ENCODE results near the gene RNF157.
"Not testable (repeated sequence)": the region's sequence is repeated elsewhere in the genome, so short reads cannot be mapped to it uniquely, and the experiment has no call there.

RNF157 gene

DNA sequence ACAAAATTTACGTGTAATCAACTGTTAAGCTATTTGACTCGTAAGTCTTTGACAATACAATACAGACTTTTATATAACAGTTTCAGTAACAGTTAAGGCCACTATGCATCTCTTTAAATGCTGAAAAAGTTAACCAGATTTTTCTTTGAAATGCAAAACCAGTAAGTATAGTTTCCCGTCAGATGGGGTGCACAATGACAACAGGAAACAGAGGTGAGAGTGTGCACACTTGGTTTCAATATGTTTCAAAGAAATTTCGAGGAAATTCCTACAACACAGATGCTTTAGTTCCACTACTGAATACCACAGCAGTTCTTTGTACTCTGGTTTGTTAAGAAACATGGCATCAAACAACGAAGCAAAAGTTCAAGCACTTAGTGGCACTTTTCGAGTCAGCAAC, 48.4 kb downstream of the RNF157 start:
- no peak overlapping the region; the same call in 1 of the 2 replicates for H3K4me3 ChIP-seq (ENCODE audit: low read depth, low read length)
- TF ChIP-seq, protein P1, sequence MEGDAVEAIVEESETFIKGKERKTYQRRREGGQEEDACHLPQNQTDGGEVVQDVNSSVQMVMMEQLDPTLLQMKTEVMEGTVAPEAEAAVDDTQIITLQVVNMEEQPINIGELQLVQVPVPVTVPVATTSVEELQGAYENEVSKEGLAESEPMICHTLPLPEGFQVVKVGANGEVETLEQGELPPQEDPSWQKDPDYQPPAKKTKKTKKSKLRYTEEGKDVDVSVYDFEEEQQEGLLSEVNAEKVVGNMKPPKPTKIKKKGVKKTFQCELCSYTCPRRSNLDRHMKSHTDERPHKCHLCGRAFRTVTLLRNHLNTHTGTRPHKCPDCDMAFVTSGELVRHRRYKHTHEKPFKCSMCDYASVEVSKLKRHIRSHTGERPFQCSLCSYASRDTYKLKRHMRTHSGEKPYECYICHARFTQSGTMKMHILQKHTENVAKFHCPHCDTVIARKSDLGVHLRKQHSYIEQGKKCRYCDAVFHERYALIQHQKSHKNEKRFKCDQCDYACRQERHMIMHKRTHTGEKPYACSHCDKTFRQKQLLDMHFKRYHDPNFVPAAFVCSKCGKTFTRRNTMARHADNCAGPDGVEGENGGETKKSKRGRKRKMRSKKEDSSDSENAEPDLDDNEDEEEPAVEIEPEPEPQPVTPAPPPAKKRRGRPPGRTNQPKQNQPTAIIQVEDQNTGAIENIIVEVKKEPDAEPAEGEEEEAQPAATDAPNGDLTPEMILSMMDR (IDR thresholded peaks at IDR 0.05; ENCODE audit: low read depth, low read length, missing control alignments) = no peak
- peak; percentile 78 for DNase-seq (ENCODE audit: low read depth)

DNA sequence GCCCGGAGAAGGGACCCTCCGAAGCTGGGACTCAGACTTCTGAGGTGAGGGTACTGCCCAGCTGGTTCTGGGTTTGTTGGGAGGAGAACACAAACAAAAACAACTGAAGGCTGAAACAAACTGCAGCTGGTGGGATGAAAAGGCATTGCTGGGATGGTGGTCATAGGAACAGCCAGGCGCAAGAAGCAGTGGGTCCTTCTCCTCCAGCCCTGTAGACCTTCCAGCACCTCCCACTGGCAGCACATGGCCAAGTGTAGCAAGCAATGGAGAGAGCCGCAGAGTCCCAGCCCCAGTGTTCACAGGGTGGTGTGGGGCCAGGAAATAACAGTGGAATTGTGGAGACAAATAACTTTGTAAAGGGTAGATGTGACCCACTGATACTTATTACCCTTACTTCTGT, 50.6 kb downstream of the RNF157 start:
- TF ChIP-seq, protein P1 (IDR thresholded peaks at IDR 0.05; ENCODE audit: low read depth, low read length, missing control alignments) = no peak
- no peak for DNase-seq (ENCODE audit: low read depth)
- no peak overlapping the region for H3K4me3 ChIP-seq (ENCODE audit: low read depth, low read length)

GRCh38 chr17:76189247-76189646, 51.0 kb downstream of the RNF157 start:
- TF ChIP-seq, protein P1 (IDR thresholded peaks at IDR 0.05; ENCODE audit: low read depth, low read length, missing control alignments) = no peak
- H3K4me3 ChIP-seq (ENCODE audit: low read depth, low read length) = no peak overlapping the region
- no peak for DNase-seq (ENCODE audit: low read depth)

DNA sequence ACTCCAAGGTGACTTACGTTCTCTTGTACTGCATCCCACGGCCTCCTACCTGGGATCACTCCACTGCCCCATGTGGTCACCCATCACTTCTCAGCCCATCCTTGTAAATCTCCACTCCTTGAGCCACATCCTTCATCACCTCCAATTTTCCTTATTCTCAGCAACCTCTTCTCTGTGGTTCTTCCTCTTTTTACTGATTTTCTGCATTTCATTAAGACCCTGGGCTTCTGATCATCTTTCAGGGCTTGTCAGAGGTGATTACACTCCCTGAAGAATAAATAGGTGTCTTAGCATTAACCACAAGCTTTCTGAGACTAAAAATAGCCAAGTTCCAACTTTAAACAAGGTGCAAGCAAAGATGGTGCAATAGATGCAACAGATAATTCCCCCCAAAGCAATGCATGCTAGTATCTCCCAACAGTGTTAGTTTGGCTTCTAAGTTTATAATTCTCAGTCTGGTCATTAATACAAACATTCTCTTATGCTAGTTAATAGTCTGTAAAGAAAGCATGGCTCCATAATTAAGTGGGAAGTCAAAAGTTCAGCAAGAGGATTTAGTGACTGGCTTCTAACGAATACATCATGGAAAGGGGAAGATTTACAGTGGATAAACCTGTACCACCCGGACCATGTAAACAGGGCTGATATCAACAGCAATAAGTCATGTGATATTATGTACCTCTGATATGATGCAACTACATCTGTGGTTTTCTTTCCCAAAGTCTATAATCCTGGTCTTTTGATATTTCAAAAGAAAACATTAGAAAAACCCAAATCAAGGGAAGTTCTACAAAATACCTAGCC, 51.9 kb downstream of the RNF157 start:
- TF ChIP-seq, protein P1 (IDR thresholded peaks at IDR 0.05; ENCODE audit: low read depth, low read length, missing control alignments) = no peak
- H3K4me3 ChIP-seq (ENCODE audit: low read depth, low read length) = no peak overlapping the region
- DNase-seq (ENCODE audit: low read depth) = no peak

- not testable (repeated sequence) for DNase-seq (ENCODE audit: low read depth)
Measured at GRCh38 chr17:76186774-76187173, 53.5 kb downstream of the RNF157 start.

DNA sequence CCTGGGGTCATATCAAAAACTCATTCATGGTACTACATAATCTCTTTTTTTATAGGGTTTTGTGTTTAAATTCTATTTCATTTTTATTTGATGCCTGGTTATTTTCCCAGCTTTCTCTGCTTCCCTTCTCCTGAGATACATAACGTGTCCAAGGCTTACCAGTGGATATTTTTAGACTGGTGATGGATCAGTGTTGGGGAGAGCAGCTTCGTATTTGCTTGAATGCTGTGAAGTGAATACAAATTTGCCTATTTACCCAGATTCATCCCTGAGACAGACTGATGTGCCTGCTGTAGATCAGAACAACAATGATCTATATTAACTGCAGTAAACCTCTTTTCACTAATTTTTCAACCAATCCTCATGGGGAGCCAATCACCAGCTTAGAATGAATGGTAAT, 56.0 kb downstream of the RNF157 start:
- H3K4me3 ChIP-seq (ENCODE audit: low read depth, low read length) = no peak overlapping the region; the same call in 1 of the 2 replicates
- TF ChIP-seq, protein P1 (IDR thresholded peaks at IDR 0.05; ENCODE audit: low read depth, low read length, missing control alignments) = no peak
- DNase-seq (ENCODE audit: low read depth) = no peak

More at GRCh38 chr17:76186774-76187173, 53.5 kb downstream of the RNF157 start:
- H3K4me3 ChIP-seq (ENCODE audit: low read depth, low read length) = not testable (repeated sequence)

DNA sequence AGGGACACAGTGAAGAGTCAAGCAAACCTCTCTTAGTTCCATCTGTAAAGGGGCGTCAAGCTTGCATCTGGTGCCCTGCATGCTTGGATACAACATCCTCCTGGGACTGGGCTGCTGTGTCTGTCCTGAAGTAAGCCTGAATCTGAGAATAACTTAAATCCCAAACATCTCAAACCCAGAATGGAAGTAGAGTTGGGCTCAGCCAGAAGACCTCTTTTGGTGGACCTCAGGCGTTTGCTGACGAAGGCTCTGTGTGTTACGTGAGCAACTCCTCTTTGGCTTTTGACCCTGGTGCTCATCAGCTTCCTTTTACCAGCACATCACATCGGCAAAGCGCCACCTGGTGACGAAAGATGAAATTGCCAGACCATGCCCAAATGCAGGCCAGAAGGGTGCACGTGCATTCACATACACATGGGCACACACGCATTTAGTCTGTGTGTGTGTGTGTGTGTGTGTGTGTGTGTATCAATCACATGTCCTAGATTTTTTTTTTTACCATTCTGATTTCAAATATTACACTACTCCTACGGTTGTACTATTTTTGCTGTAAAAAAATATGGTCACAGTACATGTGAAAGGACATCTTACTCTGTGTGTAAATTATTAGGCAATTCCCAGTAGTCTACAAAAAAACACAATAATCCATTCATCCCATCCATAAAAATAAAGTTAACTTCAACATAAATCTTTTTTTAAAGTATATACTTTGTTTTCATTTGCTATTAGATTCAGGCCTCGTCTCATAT, 58.1 kb downstream of the RNF157 start:
- no peak overlapping the region for H3K4me3 ChIP-seq (ENCODE audit: low read depth, low read length)
- TF ChIP-seq, protein P1 (IDR thresholded peaks at IDR 0.05; ENCODE audit: low read depth, low read length, missing control alignments) = peak; percentile 91
- DNase-seq (ENCODE audit: low read depth) = peak; percentile 90

Data from GM12864 (cell line).